Neural crest cell (in vitro differentiated cells): ENCODE measurements around the gene GSK3B. TPM values are rescaled to one million over a fixed set of nuclear protein-coding genes. Genes with fewer than 3 reads are reported as not detected.

Experiments
- DNase-seq: peaks from one replicate; pipeline ENCODE4 v3.0.0; 2021; ENCODE audit warnings: low read depth, mixed read lengths, low spot score
- H3K27ac Mint-ChIP-seq: one replicate; pipeline ENCODE4 v1.8.0; 2021; ENCODE audit warnings: mild to moderate bottlenecking, mixed read lengths; ENCODE audit not compliant: unreplicated experiment
- H3K27me3 Mint-ChIP-seq: 2 replicates; pipeline ENCODE4 v1.8.0; 2021; ENCODE audit warnings: low read depth, mild to moderate bottlenecking, mixed read lengths
- H3K36me3 Mint-ChIP-seq: 2 replicates; pipeline ENCODE4 v1.8.0; 2021; ENCODE audit warnings: low read depth, mild to moderate bottlenecking, mixed read lengths
- H3K4me1 Mint-ChIP-seq: 2 replicates; pipeline ENCODE4 v1.8.0; 2021; ENCODE audit warnings: mixed read lengths
- H3K4me3 Mint-ChIP-seq: one replicate; pipeline ENCODE4 v1.8.0; 2021; ENCODE audit warnings: mild to moderate bottlenecking, mixed read lengths
- H3K9me3 Mint-ChIP-seq: 2 replicates; pipeline ENCODE4 v1.8.0; 2021; ENCODE audit warnings: mixed read lengths
- total RNA-seq: library from RNA; stranded (reverse); gene quantifications from 2 replicates; pipeline ENCODE4 v1.2.1, GENCODE V29; 2021
- TF ChIP-seq, protein P1 (sequence below): fragments of 200-600 bp; sonication (generic); conservative IDR thresholded peaks from 2 replicates; pipeline ENCODE4 v1.5.0; 2021; ENCODE audit warnings: antibody characterized with exemption, mild to moderate bottlenecking

The GSK3B gene
- total RNA-seq, 1 donor from 2014 or later: 81.5 TPM

DNA sequence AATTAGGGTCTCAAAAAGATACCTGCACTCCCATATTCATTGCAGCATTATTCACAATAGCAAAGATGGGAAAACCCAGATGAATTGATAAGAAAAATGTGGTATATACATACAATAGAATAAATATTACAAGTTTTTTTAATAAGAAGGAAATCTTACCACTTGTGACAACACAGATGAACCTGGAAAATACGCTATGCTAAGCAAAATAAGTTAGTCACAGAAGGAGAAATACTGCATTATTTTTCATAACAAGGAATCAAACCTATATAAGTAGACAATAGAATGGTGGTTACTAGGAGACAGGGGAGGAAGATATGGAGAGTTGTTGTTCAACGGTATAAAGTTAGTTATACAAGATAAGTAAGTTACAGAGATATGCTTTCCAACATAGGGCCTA, 130.0 kb downstream of the GSK3B start:
- TF ChIP-seq, protein P1, sequence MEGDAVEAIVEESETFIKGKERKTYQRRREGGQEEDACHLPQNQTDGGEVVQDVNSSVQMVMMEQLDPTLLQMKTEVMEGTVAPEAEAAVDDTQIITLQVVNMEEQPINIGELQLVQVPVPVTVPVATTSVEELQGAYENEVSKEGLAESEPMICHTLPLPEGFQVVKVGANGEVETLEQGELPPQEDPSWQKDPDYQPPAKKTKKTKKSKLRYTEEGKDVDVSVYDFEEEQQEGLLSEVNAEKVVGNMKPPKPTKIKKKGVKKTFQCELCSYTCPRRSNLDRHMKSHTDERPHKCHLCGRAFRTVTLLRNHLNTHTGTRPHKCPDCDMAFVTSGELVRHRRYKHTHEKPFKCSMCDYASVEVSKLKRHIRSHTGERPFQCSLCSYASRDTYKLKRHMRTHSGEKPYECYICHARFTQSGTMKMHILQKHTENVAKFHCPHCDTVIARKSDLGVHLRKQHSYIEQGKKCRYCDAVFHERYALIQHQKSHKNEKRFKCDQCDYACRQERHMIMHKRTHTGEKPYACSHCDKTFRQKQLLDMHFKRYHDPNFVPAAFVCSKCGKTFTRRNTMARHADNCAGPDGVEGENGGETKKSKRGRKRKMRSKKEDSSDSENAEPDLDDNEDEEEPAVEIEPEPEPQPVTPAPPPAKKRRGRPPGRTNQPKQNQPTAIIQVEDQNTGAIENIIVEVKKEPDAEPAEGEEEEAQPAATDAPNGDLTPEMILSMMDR: no peak

DNA sequence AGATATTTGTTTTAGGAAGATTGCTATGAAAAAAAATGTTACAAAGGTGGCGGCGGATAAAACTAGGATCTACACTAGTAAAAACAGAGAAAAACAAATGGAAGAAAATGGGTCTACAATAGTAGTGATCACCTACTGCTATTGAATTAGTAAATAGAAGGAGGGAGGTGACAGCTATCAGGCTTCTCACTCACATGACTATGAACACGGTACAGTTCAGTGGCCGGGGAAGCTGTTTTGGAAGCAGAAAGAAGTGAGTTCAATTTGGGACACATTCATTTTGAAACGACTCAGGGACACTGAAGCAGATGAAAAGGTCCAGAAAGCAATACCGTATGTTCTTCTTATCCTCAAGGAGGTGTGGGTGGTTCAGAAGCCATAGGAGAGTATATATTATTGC, 138.3 kb downstream of the GSK3B start:
- H3K9me3 Mint-ChIP-seq: no peaks in the 10 kb centered on the region
- H3K27ac Mint-ChIP-seq: no peak overlapping the region
- no peak for DNase-seq
- H3K27me3 Mint-ChIP-seq: no peaks in the 10 kb centered on the region
- TF ChIP-seq, protein P1: no peak
- H3K36me3 Mint-ChIP-seq: no peaks in the 10 kb centered on the region
- peaks cover 10% of the 10 kb centered on the region for H3K4me1 Mint-ChIP-seq
- no peak overlapping the region for H3K4me3 Mint-ChIP-seq

More for the DNA sequence above, 130.0 kb downstream of the GSK3B start:
- no peaks in the 10 kb centered on the region for H3K27me3 Mint-ChIP-seq
- H3K36me3 Mint-ChIP-seq: peaks cover 5% of the 10 kb centered on the region
- H3K9me3 Mint-ChIP-seq: peaks cover 5% of the 10 kb centered on the region
- no peak overlapping the region for H3K4me3 Mint-ChIP-seq
- peaks cover 9% of the 10 kb centered on the region for H3K4me1 Mint-ChIP-seq
- no peak for DNase-seq
- H3K27ac Mint-ChIP-seq: no peak overlapping the region

DNA sequence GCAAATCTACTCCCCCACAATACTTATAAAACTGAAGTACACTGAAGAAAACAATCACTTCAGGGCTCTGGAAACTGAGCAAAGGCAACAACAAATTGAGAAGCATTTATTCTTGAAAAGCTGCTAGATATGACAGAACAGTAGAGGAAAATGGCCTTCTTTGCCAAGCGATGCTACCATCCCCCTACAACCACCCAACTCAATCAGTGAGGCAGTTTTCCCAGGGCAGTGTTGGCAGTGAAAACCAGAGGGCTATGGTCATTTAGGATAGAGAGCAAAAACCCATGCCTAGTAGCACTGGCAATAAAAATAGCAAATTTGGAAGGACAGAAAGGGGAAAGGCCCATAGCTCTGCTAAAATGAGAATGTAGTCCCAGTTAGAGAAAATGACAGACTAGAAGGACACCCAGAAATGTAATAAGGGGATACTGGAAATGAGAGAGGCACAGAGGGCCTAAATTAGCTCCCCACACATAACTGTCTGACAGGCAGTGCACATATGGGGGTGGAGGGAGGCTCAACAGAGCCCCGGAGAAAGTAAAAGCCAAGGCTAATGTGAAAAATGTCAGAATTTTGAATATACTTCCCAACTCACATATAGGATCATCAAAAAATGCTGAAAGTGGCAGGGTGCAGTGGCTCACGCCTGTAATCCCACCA, 143.5 kb downstream of the GSK3B start:
- no peak for DNase-seq
- H3K27me3 Mint-ChIP-seq: no peaks in the 10 kb centered on the region
- no peak overlapping the region for H3K27ac Mint-ChIP-seq
- H3K4me3 Mint-ChIP-seq: no peak overlapping the region
- TF ChIP-seq, protein P1: no peak
- H3K36me3 Mint-ChIP-seq: no peaks in the 10 kb centered on the region
- H3K4me1 Mint-ChIP-seq: peaks cover 24% of the 10 kb centered on the region
- no peaks in the 10 kb centered on the region for H3K9me3 Mint-ChIP-seq

DNA sequence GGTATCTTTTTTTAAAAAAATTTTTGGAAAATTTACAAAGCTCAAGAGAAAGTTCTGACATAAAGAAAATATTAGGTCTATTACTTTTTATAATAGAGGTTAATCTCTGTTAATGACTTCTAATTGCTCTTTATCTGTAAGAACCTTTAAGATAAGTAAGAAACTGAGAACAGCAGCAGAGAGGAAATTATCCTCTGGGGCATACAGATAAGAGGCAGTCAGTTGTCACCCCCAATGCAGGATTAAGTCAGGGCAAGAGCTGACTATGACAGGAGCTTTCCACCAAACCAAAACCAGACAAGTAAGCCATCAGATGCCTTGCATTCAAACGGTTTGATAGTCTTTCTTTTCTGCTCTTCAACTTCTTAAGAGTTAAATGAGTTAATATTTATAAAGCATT, 149.0 kb downstream of the GSK3B start:
- no peak for DNase-seq
- no peaks in the 10 kb centered on the region for H3K27me3 Mint-ChIP-seq
- no peak overlapping the region for H3K4me3 Mint-ChIP-seq
- H3K4me1 Mint-ChIP-seq: peaks cover 16% of the 10 kb centered on the region
- H3K9me3 Mint-ChIP-seq: no peaks in the 10 kb centered on the region
- H3K27ac Mint-ChIP-seq: no peak overlapping the region
- peaks cover 12% of the 10 kb centered on the region for H3K36me3 Mint-ChIP-seq
- TF ChIP-seq, protein P1: no peak

DNA sequence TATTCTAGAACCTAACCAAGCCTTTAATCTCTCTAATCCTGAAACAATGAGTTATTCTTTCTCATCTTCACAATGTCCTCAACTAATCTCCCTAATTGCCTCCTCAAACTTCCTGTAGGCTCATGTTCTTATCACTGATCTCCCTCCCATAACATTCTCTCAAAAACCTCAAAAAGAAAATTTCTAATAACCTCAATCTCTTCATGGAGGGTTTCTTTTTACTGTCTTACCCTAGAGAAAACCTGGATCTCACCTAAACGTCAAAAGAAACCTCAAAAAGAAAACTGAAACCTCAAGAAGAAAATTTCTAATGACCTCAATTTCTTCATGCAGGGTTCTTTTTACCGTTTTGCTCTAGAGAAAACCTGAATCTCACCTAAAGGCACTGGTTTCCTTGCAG, 150.2 kb downstream of the GSK3B start:
- no peak for DNase-seq
- peaks cover 14% of the 10 kb centered on the region for H3K36me3 Mint-ChIP-seq
- no peaks in the 10 kb centered on the region for H3K27me3 Mint-ChIP-seq
- H3K27ac Mint-ChIP-seq: no peak overlapping the region
- H3K9me3 Mint-ChIP-seq: no peaks in the 10 kb centered on the region
- TF ChIP-seq, protein P1: no peak
- H3K4me3 Mint-ChIP-seq: no peak overlapping the region
- H3K4me1 Mint-ChIP-seq: peaks cover 13% of the 10 kb centered on the region
